GM12878 (cell line): Measurements from ENCODE around the gene MNAT1. TPM values are rescaled to one million over a fixed set of nuclear protein-coding genes. Genes with fewer than 3 reads are reported as not detected.

Source experiments
- ATAC-seq: fragments of 200-7000 bp; cut with Tn5 transposase; 3 replicates; pipeline ENCODE4 v1.9.1; 2020; ENCODE audit warnings: mild to moderate bottlenecking, moderate library complexity
- BruUV-seq: library from RNA; stranded (reverse); fragments of 400-500 nt; replicated peaks from 2 replicates; lab custom pipeline; 2021; lab: Mats Ljungman, UMichigan
- CTCF ChIA-PET: fragments of 300-600 bp; sonication (Branson Sonifier 250); formaldehyde crosslinking; extraction: SDS; loops from one replicate; lab custom pipeline; 2021; ENCODE audit warnings: inconsistent platforms; lab: Yijun Ruan, JAX
- POLR2A ChIA-PET: fragments of 350-600 bp; formaldehyde crosslinking; extraction: SDS; loops from one replicate; lab custom pipeline; 2021; ENCODE audit warnings: inconsistent platforms; lab: Charles Lee
- RAD21 ChIA-PET: fragments of 300-600 bp; sonication (Branson Sonifier 250); formaldehyde crosslinking; loops from one replicate; lab custom pipeline; 2023; ENCODE audit warnings: antibody characterized with exemption; ENCODE audit not compliant: unreplicated experiment; lab: Charles Lee
- SMC1A ChIA-PET: fragments of 300-600 bp; sonication (Branson Sonifier 250); formaldehyde crosslinking; loops from one replicate; lab custom pipeline; 2023; ENCODE audit not compliant: unreplicated experiment, uncharacterized antibody; lab: Charles Lee
- DNase-seq: peaks from one replicate; pipeline ENCODE4 v3.0.0-alpha.2; 2011; ENCODE audit warnings: low read depth, low spot score
- FAIRE-seq: peaks from 3 replicates; lab custom pipeline; 2011; peaks lifted over from hg19 to GRCh38; lab: Jason Lieb, UNC
- H2AFZ ChIP-seq: 2 replicates; pipeline ENCODE4 v1.6.0; 2011; ENCODE audit warnings: low read depth, low read length, control low read depth; ENCODE audit not compliant: control insufficient read depth
- H3K27ac ChIP-seq: 2 replicates; pipeline ENCODE4 v1.5.1; 2011; ENCODE audit warnings: control low read depth; ENCODE audit not compliant: control insufficient read depth, insufficient read depth
- H3K27me3 ChIP-seq, 2 experiments: replicated peaks in 1 of 2; 2 replicates each; pipeline versions ENCODE4 v1.6.0 to v1.6.1; 2011; ENCODE audit warnings: low read length in 1 of 2; ENCODE audit not compliant: control insufficient read depth in 2 of 2, insufficient read depth in 2 of 2
- H3K36me3 ChIP-seq, 2 experiments: 2 replicates each; pipeline ENCODE4 v1.5.1; 2011; ENCODE audit warnings: low read length in 1 of 2; ENCODE audit not compliant: control insufficient read depth in 2 of 2, insufficient read depth in 2 of 2
- H3K4me1 ChIP-seq: 2 replicates; pipeline ENCODE4 v1.6.1; 2011; ENCODE audit warnings: mild to moderate bottlenecking, low read length, moderate library complexity, mixed read lengths; ENCODE audit not compliant: control insufficient read depth, insufficient read depth
- H3K4me2 ChIP-seq: 2 replicates; pipeline ENCODE4 v1.6.0; 2011; ENCODE audit warnings: control low read depth; ENCODE audit not compliant: control insufficient read depth, insufficient read depth
- H3K4me3 ChIP-seq: fragments of 200-600 bp; sonication (generic); 2 replicates; pipeline ENCODE4 v1.5.1; 2016
- H3K79me2 ChIP-seq: 2 replicates; pipeline ENCODE4 v1.6.0; 2011; ENCODE audit warnings: low read length; ENCODE audit not compliant: control insufficient read depth, insufficient read depth
- H3K9ac ChIP-seq: 2 replicates; pipeline ENCODE4 v1.8.0; 2011; ENCODE audit warnings: low read length, control low read depth, mixed read lengths; ENCODE audit not compliant: control insufficient read depth, insufficient read depth
- H3K9me3 ChIP-seq: replicated peaks from 3 replicates; pipeline ENCODE4 v1.5.1; 2011; ENCODE audit warnings: mild to moderate bottlenecking, low read length; ENCODE audit not compliant: control insufficient read depth, insufficient read depth
- H4K20me1 ChIP-seq: 2 replicates; pipeline ENCODE4 v1.6.0; 2011; ENCODE audit not compliant: control insufficient read depth, insufficient read depth
- EED ChIP-seq: sonication (generic); IDR thresholded peaks from 2 replicates; pipeline ENCODE4 v1.6.1; 2016; ENCODE audit warnings: antibody characterized with exemption, low read depth
- ESRRA ChIP-seq: IDR thresholded peaks from 2 replicates; pipeline ENCODE4 v1.6.1; 2012; ENCODE audit warnings: mild to moderate bottlenecking, low read length, improper control_type of control experiment
- HDGF ChIP-seq: fragments of 450-650 bp; IDR thresholded peaks from 2 replicates; pipeline ENCODE4 v1.6.1; 2016; ENCODE audit warnings: antibody characterized with exemption
- IKZF2 ChIP-seq, 2 experiments: fragments of 450-650 bp; IDR thresholded peaks; 2 replicates each; pipeline ENCODE4 v1.6.1; 2017; ENCODE audit warnings: mild to moderate bottlenecking in 2 of 2, moderate library complexity in 2 of 2
- MEF2A ChIP-seq: IDR thresholded peaks from 2 replicates; pipeline ENCODE4 v1.6.1; 2011; ENCODE audit warnings: low read depth, mild to moderate bottlenecking, low read length, moderate library complexity; ENCODE audit not compliant: insufficient read depth
- RAD21 ChIP-seq: IDR thresholded peaks from 2 replicates; pipeline ENCODE4 v1.6.1; 2011; ENCODE audit warnings: mild to moderate bottlenecking, low read depth, low read length, moderate library complexity; ENCODE audit not compliant: insufficient read depth
- RELB ChIP-seq: fragments of 450-650 bp; IDR thresholded peaks from 2 replicates; pipeline ENCODE4 v1.6.1; 2017; ENCODE audit warnings: low read depth, mild to moderate bottlenecking, moderate library complexity
- SP1 ChIP-seq: IDR thresholded peaks from one replicate; pipeline ENCODE4 v1.6.1; 2011; ENCODE audit warnings: low read depth, low read length
- TAF1 ChIP-seq: IDR thresholded peaks from 2 replicates; pipeline ENCODE4 v1.6.1; 2011; ENCODE audit warnings: mild to moderate bottlenecking, low read depth, low read length, borderline replicate concordance
- WGBS: methylation state at CpG from one replicate; pipeline ENCODE4 v1.1.6; 2016; ENCODE audit warnings: low lambda C conversion rate; ENCODE audit not compliant: insufficient replicate concordance, insufficient coverage; ENCODE audit errors: missing lambda C conversion rate; 5-methylcytosine and 5-hydroxymethylcytosine counted together
- in situ Hi-C: fragments of 300-500 bp; cut with MboI; formaldehyde crosslinking; loops from 9 replicates; pipeline ENCODE4 v1.14.3; 2018; ENCODE audit warnings: mixed read lengths
- intact Hi-C: fragments of 100-400 bp; cut with micrococcal nuclease; formaldehyde crosslinking; loops from one replicate; pipeline ENCODE4 v1.14.2; 2022; ENCODE audit not compliant: unreplicated experiment
- polyA plus RNA-seq, 11 experiments: library from polyadenylated mRNA; depleted of rRNA in 4 of 11; unstranded in 6 of 11; stranded (reverse) in 5 of 11; fragments of >200 nt; fragmentation: Nextera tagmentation in 4 of 11; fragmentation: Illumina TruSeq in 1 of 11; extraction: Ambion mirVana in 4 of 11; extraction: Trizol in 1 of 11; gene quantifications; 1 replicate in 1 of 11; 2 replicates in 10 of 11; pipeline versions ENCODE4 v1.2.1 to v1.2.3, GENCODE V29; 2011 to 2016; ENCODE audit warnings: inconsistent platforms in 2 of 11, missing spikeins in 2 of 11, low read depth in 1 of 11
- total RNA-seq, 4 experiments: library from RNA; depleted of rRNA in 3 of 4; stranded (reverse); fragments of >200 nt in 3 of 4; fragmentation: Illumina TruSeq in 1 of 4; extraction: Trizol in 1 of 4; gene quantifications; 2 replicates each; pipeline versions ENCODE4 v1.2.1 to v1.2.3, GENCODE V29; 2013 to 2021
- TF ChIP-seq, protein P1 (sequence below): IDR thresholded peaks from 2 replicates; pipeline ENCODE4 v1.6.1; 2012; ENCODE audit warnings: low read depth, low read length, improper control_type of control experiment
- TF ChIP-seq, protein P2 (sequence below): fragments of 150-350 bp; IDR thresholded peaks from 2 replicates; pipeline ENCODE4 v1.6.1; 2014; ENCODE audit warnings: mild to moderate bottlenecking, low read depth, low read length

MNAT1 gene
- total and polyA plus RNA-seq, 10 of the 15 experiments (the other 5 are each of a cell fraction or from before 2014, with no cell fraction given) = 26.5 to 67.4 (median 40.8) TPM

DNA sequence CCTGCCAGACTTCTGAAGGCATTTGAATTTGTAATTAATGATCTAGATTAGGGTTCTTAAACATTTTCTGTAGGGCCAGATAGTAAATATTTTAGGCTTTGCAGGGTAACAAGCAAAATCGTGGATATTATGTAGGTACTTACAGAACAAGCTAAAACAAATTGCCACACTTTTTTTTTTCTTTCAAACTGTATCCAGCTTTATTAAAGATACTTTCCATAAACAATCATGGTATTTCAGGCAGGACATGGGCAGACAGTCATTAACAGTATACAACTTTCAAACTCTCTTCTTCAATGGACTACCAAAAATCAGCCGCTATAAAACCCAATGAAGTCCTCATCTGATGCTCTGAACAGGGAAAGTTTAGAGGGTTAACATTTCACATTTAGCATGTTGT is 236.7 kb downstream of the MNAT1 start:
- in situ Hi-C loops = no loop called here
- Histone ChIP-seq H3K36me3 (peaks cover 0 to 2% of the 10 kb centered on the region in 2 experiments; a peak in 1 of 4 replicates), H3K27ac (no peak overlapping the region), H3K4me1 (no peaks in the 10 kb centered on the region), H3K27me3 (no peaks in the 10 kb centered on the region), H3K9ac (no peak overlapping the region), H2AFZ (no peak overlapping the region), H3K9me3 (no peaks in the 10 kb centered on the region), H4K20me1 (no peaks in the 10 kb centered on the region), H3K79me2 (no peaks in the 10 kb centered on the region), H3K4me2 (no peak overlapping the region), H3K4me3 (no peak overlapping the region)
- DNase-seq (no peak), ATAC-seq (no peak), FAIRE-seq (no peak)
- RAD21 ChIA-PET = no interaction called here
- POLR2A ChIA-PET = no interaction called here
- 50% methylated on average over 2 of the region's 2 CpGs for WGBS
- SMC1A ChIA-PET = no interaction called here
- no peak for TF ChIP-seq HDGF
- TF ChIP-seq, protein P1, sequence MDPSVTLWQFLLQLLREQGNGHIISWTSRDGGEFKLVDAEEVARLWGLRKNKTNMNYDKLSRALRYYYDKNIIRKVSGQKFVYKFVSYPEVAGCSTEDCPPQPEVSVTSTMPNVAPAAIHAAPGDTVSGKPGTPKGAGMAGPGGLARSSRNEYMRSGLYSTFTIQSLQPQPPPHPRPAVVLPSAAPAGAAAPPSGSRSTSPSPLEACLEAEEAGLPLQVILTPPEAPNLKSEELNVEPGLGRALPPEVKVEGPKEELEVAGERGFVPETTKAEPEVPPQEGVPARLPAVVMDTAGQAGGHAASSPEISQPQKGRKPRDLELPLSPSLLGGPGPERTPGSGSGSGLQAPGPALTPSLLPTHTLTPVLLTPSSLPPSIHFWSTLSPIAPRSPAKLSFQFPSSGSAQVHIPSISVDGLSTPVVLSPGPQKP = no peak
- TF ChIP-seq MEF2A = no peak
- TF ChIP-seq RAD21 = no peak
- CTCF ChIA-PET = no interaction called here
- no TSS peak for BruUV-seq
- intact Hi-C loops = no loop called here

GRCh38 chr14:60972295-60972694 is 237.7 kb downstream of the MNAT1 start:
- Histone ChIP-seq H3K4me3 (no peak overlapping the region), H3K4me1 (no peaks in the 10 kb centered on the region), H3K27ac (no peak overlapping the region), H4K20me1 (no peaks in the 10 kb centered on the region), H3K27me3 (no peaks in the 10 kb centered on the region), H2AFZ (no peak overlapping the region), H3K36me3 (peaks cover 0 to 2% of the 10 kb centered on the region in 2 experiments; a peak in 1 of 4 replicates), H3K79me2 (no peaks in the 10 kb centered on the region), H3K9me3 (no peaks in the 10 kb centered on the region), H3K4me2 (no peak overlapping the region), H3K9ac (no peak overlapping the region)
- ChIA-PET RAD21 (no interaction called here), CTCF (no interaction called here), POLR2A (no interaction called here), SMC1A (no interaction called here)
- in situ Hi-C loops (no loop called here), intact Hi-C loops (no loop called here)
- FAIRE-seq = no peak
- 97% methylated on average over 14 of the region's 15 CpGs for WGBS
- BruUV-seq = no TSS peak
- ATAC-seq = no peak
- DNase-seq = no peak
- TF ChIP-seq IKZF2 (IDR thresholded peaks at IDR 0.05) = no peak
- no peak for TF ChIP-seq EED
- no peak for TF ChIP-seq ESRRA
- no peak for TF ChIP-seq SP1
- TF ChIP-seq TAF1 = no peak
- TF ChIP-seq, protein P2, sequence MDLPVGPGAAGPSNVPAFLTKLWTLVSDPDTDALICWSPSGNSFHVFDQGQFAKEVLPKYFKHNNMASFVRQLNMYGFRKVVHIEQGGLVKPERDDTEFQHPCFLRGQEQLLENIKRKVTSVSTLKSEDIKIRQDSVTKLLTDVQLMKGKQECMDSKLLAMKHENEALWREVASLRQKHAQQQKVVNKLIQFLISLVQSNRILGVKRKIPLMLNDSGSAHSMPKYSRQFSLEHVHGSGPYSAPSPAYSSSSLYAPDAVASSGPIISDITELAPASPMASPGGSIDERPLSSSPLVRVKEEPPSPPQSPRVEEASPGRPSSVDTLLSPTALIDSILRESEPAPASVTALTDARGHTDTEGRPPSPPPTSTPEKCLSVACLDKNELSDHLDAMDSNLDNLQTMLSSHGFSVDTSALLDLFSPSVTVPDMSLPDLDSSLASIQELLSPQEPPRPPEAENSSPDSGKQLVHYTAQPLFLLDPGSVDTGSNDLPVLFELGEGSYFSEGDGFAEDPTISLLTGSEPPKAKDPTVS = no peak
- no peak for TF ChIP-seq RELB
